ENCODE data around the gene CDKL2. TPM values are rescaled to one million over a fixed set of nuclear protein-coding genes. Genes with fewer than 3 reads are reported as not detected.

Gene CDKL2
- total and polyA plus RNA-seq, 9 of the 15 experiments (the other 6 are each of a cell fraction or from before 2014, with no cell fraction given), result 0.01 to 0.16 TPM; not detected in 7

- in situ Hi-C loops (cut with MboI) (no loop called here), intact Hi-C loops (cut with micrococcal nuclease) (no loop called here)
- TF ChIP-seq ZNF586 (CRISPR knock-in tag; conservative IDR thresholded peaks at IDR 0.05) (no peak), CEBPB (tag; IDR thresholded peaks at IDR 0.05) (peak; percentile 41)
- Histone ChIP-seq H3K27me3 (ENCODE audit: control insufficient read depth in 2 of 2, insufficient read depth in 2 of 2, low read length in 2 of 2) (no peaks in the 10 kb centered on the region), H3K27ac (ENCODE audit: extremely low read depth, low read depth, low read length) (no peak overlapping the region), H2AFZ (ENCODE audit: low read depth, low read length) (no peak overlapping the region), H3K4me3 (no peak overlapping the region), H3K4me1 (replicated peaks in 1 of 2; ENCODE audit: control insufficient read depth in 2 of 2, insufficient read depth in 2 of 2, low read length in 2 of 2) (no peaks in the 10 kb centered on the region), H3K9me3 (replicated peaks; ENCODE audit: control insufficient read depth, insufficient read depth, low read depth, low read length) (no peaks in the 10 kb centered on the region), H3K9ac (ENCODE audit: insufficient read depth in 1 of 2, low read depth in 2 of 2, low read length in 2 of 2) (no peak overlapping the region), H4K20me1 (replicated peaks; ENCODE audit: control insufficient read depth, insufficient read depth, low read length) (no peaks in the 10 kb centered on the region), H3K4me2 (ENCODE audit: insufficient read depth, low read length) (no peak overlapping the region), H3K36me3 (ENCODE audit: control insufficient read depth, insufficient read depth, low read length) (peaks cover 19% of the 10 kb centered on the region; the same call in 2 of the 3 replicates), H3K9me1 (ENCODE audit: control insufficient read depth, insufficient read depth, low read length) (no peaks in the 10 kb centered on the region), H3K79me2 (ENCODE audit: control insufficient read depth, insufficient read depth, low read length) (no peaks in the 10 kb centered on the region)
- ChIA-PET POLR2A (interaction anchor here (1.4 to 1.6 kb wide), 2 partner anchors 8 to 10 kb away, joined by 7 to 8 read pairs; no protein-coding TSS in a partner anchor), CTCF (ENCODE audit: low intra/inter-chr PET ratio) (no interaction called here)
- ATAC-seq (no peak), DNase-seq (ENCODE audit: extremely low read depth in 1 of 4, low spot score in 3 of 4) (no peak), FAIRE-seq (no peak)
- 79% methylated on average over 7 of the region's 7 CpGs for WGBS (ENCODE audit: insufficient coverage, low coverage, missing lambda C conversion rate)
- BruUV-seq (replicated peaks), result no TSS peak
These were observed 8.9 kb upstream of the CDKL2 start for GRCh38 chr4:75639124-75639695.

DNA sequence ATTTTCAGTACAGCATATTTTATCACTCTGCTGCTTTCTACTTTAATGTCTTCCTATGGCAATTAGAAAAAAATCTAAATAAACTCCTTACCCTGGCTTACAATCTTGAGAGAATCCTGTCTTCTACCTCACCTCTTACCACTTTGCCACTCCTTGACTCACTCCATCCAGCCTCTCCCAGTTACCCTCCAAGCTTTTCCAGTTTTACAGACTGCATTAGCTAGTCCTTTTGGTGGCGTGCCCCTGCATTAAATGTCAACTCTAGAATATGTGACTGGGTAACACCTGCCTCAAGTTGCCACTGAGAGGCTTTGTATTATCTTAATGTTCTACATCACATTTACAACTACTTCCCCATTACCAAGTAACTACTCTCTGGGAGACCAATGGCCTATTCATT, 7.5 kb upstream of the CDKL2 start:
- ATAC-seq, result no peak
- no peaks in the 10 kb centered on the region for H3K9me3 ChIP-seq (replicated peaks; ENCODE audit: control insufficient read depth, insufficient read depth, low read depth, low read length)
- no peaks in the 10 kb centered on the region for H3K79me2 ChIP-seq (ENCODE audit: control insufficient read depth, insufficient read depth, low read length)
- 50% methylated on average over 1 of the region's 1 CpG for WGBS (ENCODE audit: insufficient coverage, low coverage, missing lambda C conversion rate)
- intact Hi-C loops (cut with micrococcal nuclease) (no loop called here), in situ Hi-C loops (cut with MboI) (no loop called here)
- no peak overlapping the region for H2AFZ ChIP-seq (ENCODE audit: low read depth, low read length)
- no peak for FAIRE-seq
- no peaks in the 10 kb centered on the region for H3K27me3 ChIP-seq (ENCODE audit: control insufficient read depth in 2 of 2, insufficient read depth in 2 of 2, low read length in 2 of 2)
- no peak overlapping the region for H3K9ac ChIP-seq (ENCODE audit: insufficient read depth in 1 of 2, low read depth in 2 of 2, low read length in 2 of 2)
- no peak overlapping the region for H3K27ac ChIP-seq (ENCODE audit: extremely low read depth, low read depth, low read length)
- no peaks in the 10 kb centered on the region for H3K9me1 ChIP-seq (ENCODE audit: control insufficient read depth, insufficient read depth, low read length)
- H3K4me2 ChIP-seq (ENCODE audit: insufficient read depth, low read length), result no peak overlapping the region
- no peak overlapping the region for H3K4me3 ChIP-seq
- CTCF ChIA-PET (ENCODE audit: low intra/inter-chr PET ratio), result no interaction called here
- H3K36me3 ChIP-seq (ENCODE audit: control insufficient read depth, insufficient read depth, low read length), result peaks cover 8% of the 10 kb centered on the region; the same call in 1 of the 3 replicates
- BruUV-seq (replicated peaks), result no TSS peak
- no peak for DNase-seq (ENCODE audit: extremely low read depth in 1 of 4, low spot score in 3 of 4)
- no peaks in the 10 kb centered on the region for H4K20me1 ChIP-seq (replicated peaks; ENCODE audit: control insufficient read depth, insufficient read depth, low read length)
- H3K4me1 ChIP-seq (replicated peaks in 1 of 2; ENCODE audit: control insufficient read depth in 2 of 2, insufficient read depth in 2 of 2, low read length in 2 of 2), result no peaks in the 10 kb centered on the region
- POLR2A ChIA-PET, result interaction anchor here (1.0 kb wide), 1 partner anchor 15 kb away, joined by 3 read pairs; no protein-coding TSS in a partner anchor
- TF ChIP-seq HINFP (tag; conservative IDR thresholded peaks at IDR 0.05; ENCODE audit: low read depth) (no peak), BACH1 (tag; IDR thresholded peaks at IDR 0.05) (no peak), NFATC3 (IDR thresholded peaks at IDR 0.05) (no peak), TGIF2 (CRISPR knock-in tag; IDR thresholded peaks at IDR 0.05) (no peak), HDAC1 (IDR thresholded peaks at IDR 0.05) (no peak), GMEB1 (CRISPR knock-in tag; IDR thresholded peaks at IDR 0.05) (no peak), SIX5 (IDR thresholded peaks at IDR 0.05; ENCODE audit: borderline replicate concordance in 1 of 2, insufficient read depth in 1 of 2, low read depth in 1 of 2, low read length in 2 of 2) (no peak), ZNF253 (CRISPR knock-in tag; conservative IDR thresholded peaks at IDR 0.05) (no peak), NR2F6 (CRISPR knock-in tag; IDR thresholded peaks at IDR 0.05) (no peak), GATAD2A (IDR thresholded peaks at IDR 0.05) (no peak), ZNF143 (CRISPR knock-in tag; IDR thresholded peaks at IDR 0.05) (no peak), L3MBTL2 (IDR thresholded peaks at IDR 0.05) (no peak), NFIC (IDR thresholded peaks at IDR 0.05) (no peak)

Data from K562 (cell line).